Vagina (tissue), 2 donors: Measurements from ENCODE around the gene NKX3-2. TPM values are rescaled to one million over a fixed set of nuclear protein-coding genes. Genes with fewer than 3 reads are reported as not detected.

Source experiments
- DNase-seq, 2 donors: peaks; one replicate each; pipeline ENCODE4 v3.0.0-alpha.2; 2017; ENCODE audit errors: extremely low spot score in 2 of 2
- H3K27ac ChIP-seq: fragments of 200-600 bp; sonication (generic); one replicate; pipeline ENCODE4 v1.5.1; 2019
- H3K27me3 ChIP-seq: fragments of 200-600 bp; sonication (generic); one replicate; pipeline ENCODE4 v1.5.1; 2019
- H3K36me3 ChIP-seq, 2 donors: fragments of 200-600 bp; sonication (generic); one replicate each; pipeline ENCODE4 v1.5.1; 2017 to 2019
- H3K4me1 ChIP-seq: fragments of 200-600 bp; sonication (generic); one replicate; pipeline ENCODE4 v1.5.1; 2019
- H3K4me3 ChIP-seq, 2 donors: fragments of 200-600 bp; sonication (generic); 1 replicate in 1 of 2; 2 replicates in 1 of 2; pipeline ENCODE4 v1.5.1; 2016 to 2019
- H3K9me3 ChIP-seq: fragments of 200-600 bp; sonication (generic); one replicate; pipeline ENCODE4 v1.5.1; 2019
- POLR2A ChIP-seq, 2 donors: fragments of 450-650 bp; IDR thresholded peaks; one replicate each; pipeline ENCODE4 v1.6.1; 2017; ENCODE audit warnings: antibody characterized with exemption in 2 of 2, mild to moderate bottlenecking in 2 of 2, moderate library complexity in 2 of 2
- POLR2AphosphoS5 ChIP-seq, 2 donors: sonication (generic); formaldehyde crosslinking; IDR thresholded peaks; one replicate each; pipeline ENCODE4 v1.9.0; 2017; ENCODE audit warnings: antibody characterized with exemption in 2 of 2, mild to moderate bottlenecking in 2 of 2, low read depth in 1 of 2; ENCODE audit not compliant: insufficient read depth in 1 of 2
- intact Hi-C: fragments of 100-400 bp; cut with DNase I; formaldehyde crosslinking; loops from one replicate; pipeline ENCODE4 v1.15.1; 2023
- total RNA-seq: library from RNA; depleted of rRNA; stranded (reverse); fragments of >200 nt; gene quantifications from one replicate; pipeline ENCODE4 v1.2.3, GENCODE V29; 2016
- TF ChIP-seq, protein P1 (sequence below), 3 experiments: fragments of 450-650 bp in 2 of 3; fragments of 200-600 bp in 1 of 3; sonication (generic) in 1 of 3; IDR thresholded peaks; one replicate each; pipeline ENCODE4 v1.5.1; 2017 to 2019; ENCODE audit warnings: antibody characterized with exemption in 3 of 3, mild to moderate bottlenecking in 2 of 3, moderate library complexity in 2 of 3

The NKX3-2 gene
- total RNA-seq, 1 donor from 2014 or later = 2.9 TPM

DNA sequence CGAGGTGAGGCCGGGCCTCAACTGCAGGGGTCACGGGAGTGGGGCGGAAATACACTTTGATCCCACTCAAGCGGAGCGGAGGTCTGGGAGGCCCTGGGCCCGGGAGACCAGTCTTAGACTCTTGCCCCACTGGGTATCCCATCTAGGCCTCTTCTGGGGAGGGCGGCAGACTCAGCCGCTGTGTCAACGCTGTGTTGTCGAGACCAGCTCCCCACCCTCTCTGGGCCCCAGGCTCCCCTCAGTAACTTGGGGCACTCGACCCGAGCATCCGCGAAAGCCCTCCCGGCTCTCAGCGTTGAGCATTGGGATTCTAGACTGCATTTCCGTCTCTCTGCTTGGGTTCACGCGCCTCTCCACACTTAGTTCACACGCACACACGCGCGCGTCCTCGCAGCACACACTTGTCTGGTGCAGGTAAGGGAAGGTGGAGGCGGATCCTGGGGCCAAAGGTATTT is 1.7 kb downstream of the NKX3-2 start:
- Histone ChIP-seq H3K9me3 (no peaks in the 10 kb centered on the region), H3K27me3 (peaks cover 43% of the 10 kb centered on the region), H3K4me1 (peaks cover 58% of the 10 kb centered on the region), H3K4me3 (peak overlapping the region; percentile 14 to 63), H3K36me3 (no peaks in the 10 kb centered on the region), H3K27ac (no peak overlapping the region)
- intact Hi-C loops = no loop called here
- peak in 1 of 2 donors; percentile 82 for DNase-seq
- TF ChIP-seq POLR2AphosphoS5 (IDR thresholded peaks at IDR 0.05; ENCODE audit: insufficient read depth in 1 of 2, low read depth in 1 of 2) (no peak), POLR2A (IDR thresholded peaks at IDR 0.05) (no peak)
- TF ChIP-seq, protein P1, sequence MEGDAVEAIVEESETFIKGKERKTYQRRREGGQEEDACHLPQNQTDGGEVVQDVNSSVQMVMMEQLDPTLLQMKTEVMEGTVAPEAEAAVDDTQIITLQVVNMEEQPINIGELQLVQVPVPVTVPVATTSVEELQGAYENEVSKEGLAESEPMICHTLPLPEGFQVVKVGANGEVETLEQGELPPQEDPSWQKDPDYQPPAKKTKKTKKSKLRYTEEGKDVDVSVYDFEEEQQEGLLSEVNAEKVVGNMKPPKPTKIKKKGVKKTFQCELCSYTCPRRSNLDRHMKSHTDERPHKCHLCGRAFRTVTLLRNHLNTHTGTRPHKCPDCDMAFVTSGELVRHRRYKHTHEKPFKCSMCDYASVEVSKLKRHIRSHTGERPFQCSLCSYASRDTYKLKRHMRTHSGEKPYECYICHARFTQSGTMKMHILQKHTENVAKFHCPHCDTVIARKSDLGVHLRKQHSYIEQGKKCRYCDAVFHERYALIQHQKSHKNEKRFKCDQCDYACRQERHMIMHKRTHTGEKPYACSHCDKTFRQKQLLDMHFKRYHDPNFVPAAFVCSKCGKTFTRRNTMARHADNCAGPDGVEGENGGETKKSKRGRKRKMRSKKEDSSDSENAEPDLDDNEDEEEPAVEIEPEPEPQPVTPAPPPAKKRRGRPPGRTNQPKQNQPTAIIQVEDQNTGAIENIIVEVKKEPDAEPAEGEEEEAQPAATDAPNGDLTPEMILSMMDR (IDR thresholded peaks at IDR 0.05) = no peak

DNA sequence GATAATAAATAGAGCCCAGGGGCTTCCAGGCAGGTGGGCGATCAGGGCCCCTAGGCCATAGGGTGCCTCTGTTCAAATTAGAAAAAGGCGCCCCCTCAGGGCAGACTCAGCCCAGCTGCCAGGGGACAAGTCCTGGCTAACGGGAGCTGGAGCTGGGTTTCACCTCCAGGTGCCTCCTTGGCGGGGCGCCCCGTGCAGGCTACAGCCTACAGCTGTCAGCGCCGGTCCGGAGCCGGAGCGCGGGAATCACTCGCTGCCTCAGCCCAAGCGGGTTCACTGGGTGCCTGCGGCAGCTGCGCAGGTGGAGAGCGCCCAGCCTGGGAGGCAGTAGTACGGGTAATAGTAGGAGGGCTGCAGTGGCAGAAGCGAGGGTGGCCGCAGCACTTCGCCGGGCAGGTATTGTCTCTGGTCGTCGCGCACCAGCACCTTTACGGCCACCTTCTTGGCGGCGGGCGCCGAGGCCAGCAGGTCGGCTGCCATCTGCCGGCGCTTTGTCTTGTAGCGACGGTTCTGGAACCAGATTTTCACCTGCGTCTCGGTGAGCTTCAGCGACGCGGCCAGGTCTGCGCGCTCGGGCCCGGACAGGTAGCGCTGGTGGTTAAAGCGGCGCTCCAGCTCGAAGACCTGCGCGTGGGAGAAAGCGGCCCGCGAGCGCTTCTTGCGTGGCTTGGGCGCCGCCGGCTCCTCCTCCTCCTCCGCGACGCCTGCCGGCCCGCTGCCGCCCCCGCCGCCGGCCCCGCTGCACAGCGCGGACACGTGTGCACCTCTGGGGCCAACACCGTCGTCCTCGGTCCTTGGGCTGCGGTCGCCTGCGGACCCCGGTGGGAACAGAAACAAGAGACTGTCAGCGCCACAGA is 2.4 kb downstream of the NKX3-2 start:
- intact Hi-C loops = no loop called here

DNA sequence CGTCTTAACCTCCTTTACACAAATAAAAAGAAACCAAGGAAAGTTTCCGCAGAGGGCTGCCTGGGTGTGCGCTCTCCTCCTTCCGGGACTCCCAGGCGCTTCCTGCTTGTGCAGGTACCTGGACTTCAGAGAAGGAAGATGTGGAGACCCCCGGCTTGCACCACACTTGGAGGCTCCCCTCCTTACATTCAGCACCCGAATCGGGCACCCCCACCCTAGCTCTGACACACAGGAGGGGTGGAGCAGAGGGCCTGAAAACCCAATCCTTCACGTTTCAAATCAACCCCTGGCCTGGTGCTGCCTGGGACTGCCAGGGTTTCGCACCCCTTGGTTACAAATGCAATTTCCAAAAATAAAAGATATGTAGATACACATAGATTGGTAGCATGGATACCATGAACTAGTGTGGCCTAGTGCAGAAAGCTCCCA is 3.1 kb downstream of the NKX3-2 start:
- intact Hi-C loops = no loop called here
- peaks cover 48% of the 10 kb centered on the region for H3K4me1 ChIP-seq
- peak in 1 of 2 donors; percentile 82 for DNase-seq
- no peak overlapping the region for H3K27ac ChIP-seq
- TF ChIP-seq POLR2AphosphoS5 (IDR thresholded peaks at IDR 0.05; ENCODE audit: insufficient read depth in 1 of 2, low read depth in 1 of 2) (no peak), POLR2A (IDR thresholded peaks at IDR 0.05) (no peak)
- TF ChIP-seq, protein P1 (IDR thresholded peaks at IDR 0.05) = no peak
- no peaks in the 10 kb centered on the region for H3K36me3 ChIP-seq
- H3K9me3 ChIP-seq = no peaks in the 10 kb centered on the region
- no peak overlapping the region for H3K4me3 ChIP-seq
- peaks cover 36% of the 10 kb centered on the region for H3K27me3 ChIP-seq

More for the DNA sequence above, 2.4 kb downstream of the NKX3-2 start:
- H3K36me3 ChIP-seq = no peaks in the 10 kb centered on the region
- H3K27ac ChIP-seq = no peak overlapping the region
- DNase-seq = peak in 1 of 2 donors; percentile 83
- H3K4me3 ChIP-seq = peak overlapping the region; percentile 14 to 16
- peaks cover 51% of the 10 kb centered on the region for H3K4me1 ChIP-seq
- TF ChIP-seq POLR2AphosphoS5 (IDR thresholded peaks at IDR 0.05; ENCODE audit: insufficient read depth in 1 of 2, low read depth in 1 of 2) (no peak), POLR2A (IDR thresholded peaks at IDR 0.05) (no peak)
- TF ChIP-seq, protein P1 (IDR thresholded peaks at IDR 0.05) = no peak
- H3K9me3 ChIP-seq = no peaks in the 10 kb centered on the region
- H3K27me3 ChIP-seq = peaks cover 39% of the 10 kb centered on the region

DNA sequence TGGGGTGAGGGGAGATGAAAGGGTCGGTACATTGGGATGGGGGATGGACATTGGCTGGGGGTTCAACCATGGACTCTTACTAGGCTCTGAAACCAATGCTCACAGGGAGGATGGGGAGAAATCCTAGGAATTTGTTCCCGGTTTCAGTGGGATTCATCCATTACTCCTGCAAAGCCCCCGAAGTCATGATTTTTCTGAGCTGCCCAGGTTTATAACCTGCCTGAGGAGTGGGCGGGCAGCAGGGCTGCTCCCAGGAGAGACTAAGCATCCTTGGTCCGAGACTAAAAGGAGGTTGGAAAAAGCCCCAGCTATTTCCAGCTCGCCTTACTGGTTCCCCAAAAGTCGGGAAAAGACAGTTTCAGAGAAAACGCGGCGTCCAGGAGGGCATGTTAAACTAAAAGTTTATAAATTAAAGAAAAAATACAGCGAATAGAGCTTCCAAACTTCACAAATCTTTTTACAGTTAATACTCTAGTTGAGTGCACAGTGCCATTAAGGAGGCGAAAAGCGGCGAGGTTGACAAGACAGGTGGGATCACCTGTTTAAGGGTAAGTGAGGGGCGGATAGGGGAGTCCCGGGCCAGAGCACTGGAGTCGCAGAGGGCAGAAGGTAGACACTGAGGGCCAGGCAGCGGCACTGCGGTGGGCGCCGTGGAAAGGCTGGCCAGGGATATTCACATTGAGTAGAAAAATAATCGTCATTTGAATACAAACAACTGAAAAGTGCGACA is 3.7 kb downstream of the NKX3-2 start:
- Histone ChIP-seq H3K4me3 (no peak overlapping the region), H3K9me3 (no peaks in the 10 kb centered on the region), H3K4me1 (peaks cover 48% of the 10 kb centered on the region), H3K27me3 (peaks cover 36% of the 10 kb centered on the region), H3K36me3 (no peaks in the 10 kb centered on the region), H3K27ac (no peak overlapping the region)
- no peak for DNase-seq
- intact Hi-C loops = no loop called here
- TF ChIP-seq, protein P1 (IDR thresholded peaks at IDR 0.05) = no peak
- TF ChIP-seq POLR2AphosphoS5 (IDR thresholded peaks at IDR 0.05; ENCODE audit: insufficient read depth in 1 of 2, low read depth in 1 of 2) = no peak
- TF ChIP-seq POLR2A (IDR thresholded peaks at IDR 0.05) = no peak
